Activated CD8-positive, alpha-beta T cell treated with anti-CD3 and anti-CD28 coated beads for 36 hours (primary cell): ENCODE data around the gene SYNPO. TPM values are rescaled to one million over a fixed set of nuclear protein-coding genes. Genes with fewer than 3 reads are reported as not detected.
A peak's percentile ranks its signal among the peaks of the same experiment; 100 is the strongest.

Experiments
- ATAC-seq: fragments of 200-7000 bp; cut with Tn5 transposase; one replicate; pipeline ENCODE4 v1.10.0; 2021; ENCODE audit warnings: mild to moderate bottlenecking, moderate library complexity
- CTCF ChIA-PET: fragments of 350-600 bp; sonication (Branson Sonifier 250); formaldehyde crosslinking; loops from one replicate; lab custom pipeline; 2021; ENCODE audit warnings: antibody characterized with exemption; lab: Charles Lee
- POLR2A ChIA-PET: fragments of 350-600 bp; sonication (Branson Sonifier 250); formaldehyde crosslinking; loops from one replicate; lab custom pipeline; 2021; ENCODE audit warnings: antibody characterized with exemption; lab: Charles Lee
- DNase-seq: peaks from one replicate; pipeline ENCODE4 v3.0.0-alpha.2; 2020
- H3K27ac Mint-ChIP-seq: one replicate; pipeline ENCODE4 v1.8.0; 2021; ENCODE audit warnings: mild to moderate bottlenecking, mixed read lengths
- H3K27me3 Mint-ChIP-seq: one replicate; pipeline ENCODE4 v1.8.0; 2021; ENCODE audit warnings: mixed read lengths
- H3K36me3 Mint-ChIP-seq: one replicate; pipeline ENCODE4 v1.8.0; 2021; ENCODE audit warnings: low read depth, mixed read lengths
- H3K4me1 Mint-ChIP-seq: one replicate; pipeline ENCODE4 v1.8.0; 2021; ENCODE audit warnings: low read depth, mixed read lengths
- H3K4me3 Mint-ChIP-seq: one replicate; pipeline ENCODE4 v1.8.0; 2021; ENCODE audit warnings: mild to moderate bottlenecking, moderate library complexity, mixed read lengths
- H3K9me3 Mint-ChIP-seq: one replicate; pipeline ENCODE4 v1.8.0; 2021; ENCODE audit warnings: mixed read lengths
- intact Hi-C: fragments of 100-400 bp; cut with micrococcal nuclease; formaldehyde crosslinking; loops from one replicate; pipeline ENCODE4 v1.10.0; 2022
- total RNA-seq, 2 experiments: library from RNA; stranded (reverse); gene quantifications; one replicate each; pipeline ENCODE4 v1.2.3, GENCODE V29; 2021
- TF ChIP-seq, protein P1 (sequence below): fragments of 200-600 bp; IDR thresholded peaks from one replicate; pipeline ENCODE4 v1.8.0; 2022; ENCODE audit warnings: antibody characterized with exemption, mild to moderate bottlenecking

SYNPO gene
- total RNA-seq, 2 experiments from 2014 or later: 0.18 to 0.22 TPM

- TF ChIP-seq, protein P1, sequence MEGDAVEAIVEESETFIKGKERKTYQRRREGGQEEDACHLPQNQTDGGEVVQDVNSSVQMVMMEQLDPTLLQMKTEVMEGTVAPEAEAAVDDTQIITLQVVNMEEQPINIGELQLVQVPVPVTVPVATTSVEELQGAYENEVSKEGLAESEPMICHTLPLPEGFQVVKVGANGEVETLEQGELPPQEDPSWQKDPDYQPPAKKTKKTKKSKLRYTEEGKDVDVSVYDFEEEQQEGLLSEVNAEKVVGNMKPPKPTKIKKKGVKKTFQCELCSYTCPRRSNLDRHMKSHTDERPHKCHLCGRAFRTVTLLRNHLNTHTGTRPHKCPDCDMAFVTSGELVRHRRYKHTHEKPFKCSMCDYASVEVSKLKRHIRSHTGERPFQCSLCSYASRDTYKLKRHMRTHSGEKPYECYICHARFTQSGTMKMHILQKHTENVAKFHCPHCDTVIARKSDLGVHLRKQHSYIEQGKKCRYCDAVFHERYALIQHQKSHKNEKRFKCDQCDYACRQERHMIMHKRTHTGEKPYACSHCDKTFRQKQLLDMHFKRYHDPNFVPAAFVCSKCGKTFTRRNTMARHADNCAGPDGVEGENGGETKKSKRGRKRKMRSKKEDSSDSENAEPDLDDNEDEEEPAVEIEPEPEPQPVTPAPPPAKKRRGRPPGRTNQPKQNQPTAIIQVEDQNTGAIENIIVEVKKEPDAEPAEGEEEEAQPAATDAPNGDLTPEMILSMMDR: no peak
- ChIA-PET CTCF (interaction anchor here (0.9 kb wide), 1 partner anchor 37 kb away, joined by 3 read pairs; no protein-coding TSS in a partner anchor), POLR2A (interaction anchor here (1.0 kb wide), 1 partner anchor 88 kb away, joined by 3 read pairs; no protein-coding TSS in a partner anchor)
- H3K36me3 Mint-ChIP-seq: peaks cover 60% of the 10 kb centered on the region
- no peak for ATAC-seq
- H3K27ac Mint-ChIP-seq: no peak overlapping the region
- no peak overlapping the region for H3K4me3 Mint-ChIP-seq
- no peak for DNase-seq
- H3K9me3 Mint-ChIP-seq: no peaks in the 10 kb centered on the region
- intact Hi-C loops: no loop called here
- H3K4me1 Mint-ChIP-seq: peaks cover 13% of the 10 kb centered on the region
- no peaks in the 10 kb centered on the region for H3K27me3 Mint-ChIP-seq
Measured at GRCh38 chr5:150694612-150695011, 54.2 kb downstream of the SYNPO start.

DNA sequence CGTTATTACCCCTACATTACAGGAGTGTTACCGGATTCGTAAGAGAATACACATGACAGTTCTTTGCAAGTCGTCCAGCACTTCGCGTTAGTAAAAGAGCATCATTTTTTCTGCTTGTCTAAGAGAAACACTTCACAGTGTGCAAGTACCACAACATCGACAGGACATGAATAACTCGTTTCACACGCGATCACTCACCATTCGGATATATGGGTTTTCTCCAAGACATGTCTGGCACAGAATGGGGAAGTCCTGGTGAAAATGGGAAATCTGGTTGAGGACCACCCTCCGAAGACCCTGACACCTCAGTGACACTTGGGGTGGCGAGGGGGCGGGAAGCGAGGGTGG, 59.8 kb downstream of the SYNPO start:
- ATAC-seq (peak; percentile 6), DNase-seq (no peak)
- ChIA-PET POLR2A (interaction anchor here (0.6 to 3.0 kb wide), 16 partner anchors 8 to 792 kb away, joined by 3 to 19 read pairs (median 4); partner anchors contain the start of gene IRGM), CTCF (interaction anchor here (0.7 to 4.5 kb wide), 27 partner anchors 9 to 465 kb away, joined by 3 to 36 read pairs (median 5); partner anchors contain the start of genes DCTN4, IRGM, RPS14 and SMIM3)
- no peaks in the 10 kb centered on the region for H3K9me3 Mint-ChIP-seq
- H3K4me3 Mint-ChIP-seq: no peak overlapping the region
- peaks cover 16% of the 10 kb centered on the region for H3K4me1 Mint-ChIP-seq
- intact Hi-C loops: loop anchor here (5.0 kb wide), 1 partner anchor 82 kb away; no protein-coding TSS in a partner anchor
- H3K27me3 Mint-ChIP-seq: no peaks in the 10 kb centered on the region
- H3K36me3 Mint-ChIP-seq: peaks cover 27% of the 10 kb centered on the region
- TF ChIP-seq, protein P1: no peak
- H3K27ac Mint-ChIP-seq: no peak overlapping the region

DNA sequence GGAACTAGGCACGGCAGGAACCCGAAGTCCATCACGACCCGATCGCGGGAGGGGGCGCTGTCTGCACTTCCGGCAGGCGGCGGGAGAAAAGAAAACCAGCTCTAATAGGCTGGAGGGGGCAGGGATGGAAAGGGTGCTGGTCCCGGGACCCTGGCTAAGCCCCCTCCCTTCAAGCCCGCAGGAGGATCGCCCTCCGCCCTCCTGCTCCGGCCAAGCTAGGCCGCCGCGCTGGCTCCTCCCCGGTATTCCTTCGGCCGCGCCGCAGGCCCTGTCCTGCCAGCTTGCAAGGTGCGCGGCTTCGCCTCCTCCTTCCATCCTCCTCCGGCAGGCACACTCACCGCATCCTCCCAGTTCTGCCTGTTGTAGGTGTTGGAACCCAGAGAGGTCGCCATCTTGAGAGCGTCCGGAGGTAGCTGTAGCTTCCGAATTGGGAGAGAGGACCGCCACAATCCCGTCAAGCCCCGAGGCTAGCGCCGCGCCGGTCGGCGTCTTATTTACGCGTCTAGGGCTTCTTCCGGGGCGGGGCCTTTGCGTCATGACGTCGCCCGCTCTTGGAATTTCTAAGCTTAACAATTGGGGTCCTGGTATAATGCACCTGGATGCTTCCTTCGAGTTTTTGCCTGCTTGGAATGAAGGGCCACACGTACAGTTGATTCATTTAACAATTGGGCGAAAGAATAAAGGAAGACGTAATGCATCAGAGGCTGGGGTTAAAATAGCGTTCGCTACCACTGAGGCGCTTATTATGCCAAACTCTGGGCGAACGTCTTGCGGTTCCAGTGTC, 60.3 kb downstream of the SYNPO start, which contains the start of gene RBM22:
Gene RBM22, minus strand, starts transcription at position 469 of the 784 bp plus-strand sequence. Its CDS starts 77 bp downstream, at position 392.
- peak; percentile 96 for ATAC-seq
- Mint-ChIP-seq H3K4me3 (no peak within 1 kb of the TSS), H3K4me1 (peaks cover 16% of the 10 kb centered on the region), H3K36me3 (peaks cover 22% of the 10 kb centered on the region), H3K27ac (no peak within 1 kb of the TSS), H3K9me3 (no peaks in the 10 kb centered on the region), H3K27me3 (no peaks in the 10 kb centered on the region)
- CTCF ChIA-PET: interaction anchor here (0.7 to 4.5 kb wide), 37 partner anchors 10 to 464 kb away, joined by 3 to 36 read pairs (median 4); partner anchors contain the start of genes DCTN4, IRGM, RPS14 and SMIM3
- TF ChIP-seq, protein P1: peak; percentile 79
- intact Hi-C loops: loop anchor here (5.0 kb wide), 1 partner anchor 82 kb away; no protein-coding TSS in a partner anchor
- POLR2A ChIA-PET: interaction anchor here (0.6 to 3.0 kb wide), 19 partner anchors 8 to 791 kb away, joined by 3 to 19 read pairs (median 4); partner anchors contain the start of genes DCTN4 and IRGM
- peak; percentile 96 for DNase-seq

GRCh38 chr5:150703762-150704161, 63.3 kb downstream of the SYNPO start:
- intact Hi-C loops: loop anchor here (5.0 kb wide), 1 partner anchor 79 kb away; no protein-coding TSS in a partner anchor
- Mint-ChIP-seq H3K4me3 (no peak overlapping the region), H3K4me1 (peaks cover 12% of the 10 kb centered on the region), H3K36me3 (peaks cover 13% of the 10 kb centered on the region), H3K27me3 (no peaks in the 10 kb centered on the region), H3K9me3 (no peaks in the 10 kb centered on the region), H3K27ac (no peak overlapping the region)
- POLR2A ChIA-PET: interaction anchor here (1.2 kb wide), 2 partner anchors 10 to 54 kb away, joined by 4 to 6 read pairs; no protein-coding TSS in a partner anchor
- CTCF ChIA-PET: interaction anchor here (0.8 to 1.9 kb wide), 8 partner anchors 12 to 148 kb away, joined by 3 to 7 read pairs (median 4); partner anchors contain the start of gene SMIM3
- TF ChIP-seq, protein P1: no peak
- no peak for DNase-seq
- ATAC-seq: no peak
